Fibroblast of villous mesenchyme (primary cell): Measurements from ENCODE around the gene TMEM116. TPM values are rescaled to one million over a fixed set of nuclear protein-coding genes. Genes with fewer than 3 reads are reported as not detected.
"Not testable (repeated sequence)": the region's sequence is repeated elsewhere in the genome, so short reads cannot be mapped to it uniquely, and the experiment has no call there.

Experiments used
- DNase-seq: peaks from one replicate; pipeline ENCODE4 v3.0.0-alpha.2; 2010; ENCODE audit warnings: low read depth
- H3K4me3 ChIP-seq: 2 replicates; pipeline ENCODE4 v1.5.1; 2011; ENCODE audit warnings: low read depth, mild to moderate bottlenecking, low read length
- total RNA-seq: library from RNA; depleted of rRNA; stranded (reverse); fragments of >200 nt; gene quantifications from 2 replicates; pipeline ENCODE4 v1.2.3, GENCODE V29; 2012
- TF ChIP-seq, protein P1 (sequence below): IDR thresholded peaks from 2 replicates; pipeline ENCODE4 v1.5.1; 2012; ENCODE audit warnings: low read depth, mild to moderate bottlenecking, low read length; ENCODE audit not compliant: insufficient read depth

TMEM116 gene
- total RNA-seq, 1 donor = 7.3 TPM

DNA sequence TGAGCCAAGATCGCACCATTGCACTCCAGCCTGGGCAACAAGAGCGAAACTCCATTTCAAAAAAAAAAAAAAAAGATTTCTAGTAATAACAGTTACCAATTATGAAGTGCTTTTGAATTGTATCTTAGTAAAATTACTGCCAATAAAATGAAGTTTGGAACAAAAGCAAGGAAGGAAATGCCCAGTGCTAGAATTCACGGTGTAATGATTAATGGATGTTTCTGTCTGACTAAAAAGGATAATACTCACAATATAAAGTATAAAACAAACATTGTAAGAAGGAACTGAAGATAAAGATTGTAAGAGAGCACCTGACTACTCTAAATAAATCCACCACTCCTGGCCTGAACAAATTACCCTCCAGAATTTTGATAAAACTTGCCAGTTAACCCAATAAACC, 4.0 kb downstream of the TMEM116 start:
- no peak for DNase-seq
- H3K4me3 ChIP-seq = no peak overlapping the region
- TF ChIP-seq, protein P1, sequence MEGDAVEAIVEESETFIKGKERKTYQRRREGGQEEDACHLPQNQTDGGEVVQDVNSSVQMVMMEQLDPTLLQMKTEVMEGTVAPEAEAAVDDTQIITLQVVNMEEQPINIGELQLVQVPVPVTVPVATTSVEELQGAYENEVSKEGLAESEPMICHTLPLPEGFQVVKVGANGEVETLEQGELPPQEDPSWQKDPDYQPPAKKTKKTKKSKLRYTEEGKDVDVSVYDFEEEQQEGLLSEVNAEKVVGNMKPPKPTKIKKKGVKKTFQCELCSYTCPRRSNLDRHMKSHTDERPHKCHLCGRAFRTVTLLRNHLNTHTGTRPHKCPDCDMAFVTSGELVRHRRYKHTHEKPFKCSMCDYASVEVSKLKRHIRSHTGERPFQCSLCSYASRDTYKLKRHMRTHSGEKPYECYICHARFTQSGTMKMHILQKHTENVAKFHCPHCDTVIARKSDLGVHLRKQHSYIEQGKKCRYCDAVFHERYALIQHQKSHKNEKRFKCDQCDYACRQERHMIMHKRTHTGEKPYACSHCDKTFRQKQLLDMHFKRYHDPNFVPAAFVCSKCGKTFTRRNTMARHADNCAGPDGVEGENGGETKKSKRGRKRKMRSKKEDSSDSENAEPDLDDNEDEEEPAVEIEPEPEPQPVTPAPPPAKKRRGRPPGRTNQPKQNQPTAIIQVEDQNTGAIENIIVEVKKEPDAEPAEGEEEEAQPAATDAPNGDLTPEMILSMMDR = no peak

DNA sequence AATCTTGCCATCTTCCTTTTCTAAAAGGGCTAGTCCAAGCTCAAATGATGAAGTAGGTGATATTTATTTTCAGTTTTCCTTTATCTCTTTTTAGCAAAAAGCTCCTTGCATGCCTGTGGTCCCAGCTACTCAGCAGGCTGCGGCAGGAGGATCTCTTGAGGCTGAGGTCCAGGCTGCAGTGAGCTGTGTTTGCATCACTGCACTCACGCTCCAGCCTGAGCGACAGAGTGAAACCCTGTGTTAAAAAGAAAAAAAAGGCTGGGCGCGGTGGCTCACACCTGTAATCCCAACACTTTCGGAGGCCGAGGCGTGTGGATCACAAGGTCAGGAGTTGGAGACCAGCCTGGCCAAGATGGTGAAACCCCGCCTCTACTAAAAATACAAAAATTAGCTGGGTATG, 5.0 kb downstream of the TMEM116 start:
- TF ChIP-seq, protein P1 = no peak
- no peak for DNase-seq

DNA sequence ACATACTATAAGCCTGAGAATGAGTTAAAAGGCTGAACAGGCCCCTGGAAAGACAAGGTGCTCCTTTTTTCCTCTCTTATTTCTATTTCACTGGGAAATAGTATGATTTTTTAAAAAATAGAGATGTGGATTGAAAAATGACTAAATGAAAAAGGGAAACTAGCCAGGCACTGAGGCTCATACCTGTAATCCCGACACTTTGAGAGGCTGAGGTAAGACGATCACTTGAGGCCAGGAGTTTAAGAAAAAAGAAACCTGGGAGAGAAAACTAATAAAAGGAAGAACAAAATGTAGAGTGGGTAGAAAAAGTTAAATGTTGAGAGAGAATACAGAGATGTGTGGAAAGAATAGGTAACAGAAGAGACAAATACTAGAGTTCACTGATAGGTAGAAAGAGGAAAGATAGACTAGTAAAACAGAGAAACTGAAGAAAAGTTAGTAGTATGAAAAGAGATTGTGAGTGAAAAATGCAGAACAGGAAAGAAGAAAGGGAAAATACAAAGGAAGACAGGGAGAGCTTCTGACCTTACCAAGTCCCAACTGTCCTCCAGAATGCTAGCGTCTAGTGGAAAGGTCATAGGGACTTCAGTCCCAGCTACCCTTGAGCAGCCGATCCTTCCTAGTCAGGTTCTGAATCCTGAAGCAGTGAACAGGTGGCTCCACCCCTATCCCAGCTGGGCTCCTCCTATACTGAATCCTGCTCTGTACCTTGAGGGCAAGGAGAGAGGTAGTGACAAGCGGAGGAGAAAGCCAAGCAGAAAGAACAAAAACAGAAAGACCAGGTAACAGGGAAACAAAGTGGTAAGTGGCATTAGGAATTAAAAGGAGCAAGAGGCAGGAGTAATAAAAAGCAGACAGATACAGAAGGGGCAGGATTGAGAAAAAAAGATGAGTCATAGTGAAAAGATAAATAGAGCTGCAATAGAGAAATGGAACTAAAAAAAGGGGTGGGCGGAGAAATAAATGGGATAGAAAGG, 7.3 kb downstream of the TMEM116 start:
- DNase-seq = peak; percentile 40
- TF ChIP-seq, protein P1 = no peak
- H3K4me3 ChIP-seq = no peak overlapping the region

More for the DNA sequence above, 5.0 kb downstream of the TMEM116 start:
- H3K4me3 ChIP-seq = no peak overlapping the region

DNA sequence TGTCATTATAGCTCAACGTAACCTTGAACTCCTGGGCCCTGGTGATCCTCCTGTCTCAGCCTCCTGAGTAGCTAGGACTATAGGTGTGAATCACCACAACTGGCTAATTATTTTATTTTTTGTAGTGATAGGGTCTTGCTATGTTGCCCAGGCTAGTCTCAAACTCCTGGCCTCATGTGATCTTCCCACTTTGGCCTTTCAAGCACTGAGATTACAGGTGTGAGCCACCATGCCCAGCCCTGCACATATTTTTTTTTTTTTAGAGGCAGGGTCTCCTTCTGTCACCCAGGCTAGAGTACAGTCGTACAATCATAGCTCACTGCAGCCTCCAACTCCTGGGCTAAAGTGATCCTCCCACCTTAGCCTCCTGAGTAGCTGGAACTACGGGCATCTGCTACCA, 8.9 kb downstream of the TMEM116 start:
- TF ChIP-seq, protein P1 = no peak
- no peak for DNase-seq
- H3K4me3 ChIP-seq = no peak overlapping the region

DNA sequence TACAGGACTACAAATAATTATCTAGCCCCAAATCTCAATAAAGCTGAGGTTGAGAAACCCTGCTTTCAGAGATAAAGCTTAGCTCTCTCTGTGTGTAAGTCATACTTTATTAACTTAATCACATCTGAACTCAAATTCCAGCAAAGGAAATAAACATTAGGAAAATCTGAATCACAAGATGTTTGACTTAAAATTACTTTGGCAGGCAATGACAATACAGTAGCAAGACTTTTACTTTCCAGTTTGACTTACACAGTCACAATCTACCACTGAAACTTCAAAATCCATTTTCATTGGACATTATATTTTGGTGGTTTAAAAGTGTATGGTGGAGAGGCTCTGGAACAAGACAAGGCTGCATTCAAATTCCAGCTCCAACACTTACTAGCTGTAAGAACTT, 11.4 kb downstream of the TMEM116 start:
- no peak overlapping the region for H3K4me3 ChIP-seq
- TF ChIP-seq, protein P1 = no peak
- peak; percentile 78 for DNase-seq

DNA sequence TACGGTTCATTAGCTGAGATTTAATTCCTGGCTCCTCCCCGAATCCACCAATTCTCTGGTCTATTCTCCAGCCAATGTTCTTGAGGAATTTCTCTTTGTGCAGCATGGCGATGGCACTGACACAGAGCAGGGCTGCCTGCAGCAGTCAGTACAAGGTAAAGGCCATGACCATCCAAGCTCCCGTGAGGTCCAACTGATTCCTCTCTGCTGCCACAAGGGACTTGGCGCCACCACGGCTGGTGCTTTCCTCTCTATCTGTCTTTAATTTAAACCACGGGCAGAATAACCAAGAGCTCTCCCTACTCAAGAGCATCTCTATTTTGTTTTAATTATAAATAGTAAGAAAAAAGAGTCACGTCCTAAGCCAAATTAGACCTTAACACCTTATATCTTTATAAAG, 12.1 kb downstream of the TMEM116 start:
- DNase-seq = no peak
- TF ChIP-seq, protein P1 = no peak
- H3K4me3 ChIP-seq = no peak overlapping the region

DNA sequence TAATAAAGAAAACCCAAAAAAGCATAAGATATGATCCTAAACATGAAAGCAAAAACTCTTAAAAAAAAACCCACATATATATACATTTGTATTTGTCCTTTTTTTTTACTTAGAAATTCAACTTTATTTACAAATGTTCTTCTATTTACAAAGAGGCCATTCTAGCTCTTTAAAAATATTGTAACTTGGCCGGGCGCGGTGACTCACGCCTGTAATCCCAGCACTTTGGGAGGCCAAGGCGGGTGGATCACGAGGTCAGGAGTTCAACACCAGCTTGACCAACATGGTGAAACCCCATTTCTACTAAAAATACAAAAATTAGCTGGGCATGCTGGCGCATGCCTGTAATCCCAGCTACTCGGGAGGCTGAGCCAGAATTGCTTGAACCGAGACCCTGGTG, 13.8 kb downstream of the TMEM116 start:
- H3K4me3 ChIP-seq, DNase-seq: not testable (repeated sequence)
